Activated B cell treated with CpG ODN at 0.5 μM for 24 hours (primary cell): ENCODE results near the gene CMIP. TPM values are rescaled to one million over a fixed set of nuclear protein-coding genes. Genes with fewer than 3 reads are reported as not detected.

Experiments used
- ATAC-seq: fragments of 200-7000 bp; cut with Tn5 transposase; one replicate; pipeline ENCODE4 v1.10.0; 2021; ENCODE audit warnings: low read depth, mild to moderate bottlenecking, moderate library complexity
- CTCF ChIA-PET: fragments of 350-600 bp; sonication (Branson Sonifier 250); formaldehyde crosslinking; loops from one replicate; lab custom pipeline; 2021; ENCODE audit warnings: antibody characterized with exemption; lab: Charles Lee
- POLR2A ChIA-PET: fragments of 350-600 bp; sonication (Branson Sonifier 250); formaldehyde crosslinking; loops from one replicate; lab custom pipeline; 2021; ENCODE audit warnings: antibody characterized with exemption; lab: Charles Lee
- DNase-seq: peaks from one replicate; pipeline ENCODE4 v3.0.0; 2022
- H3K27ac Mint-ChIP-seq: one replicate; pipeline ENCODE4 v1.8.0; 2020; ENCODE audit warnings: mixed read lengths
- H3K27me3 Mint-ChIP-seq: one replicate; pipeline ENCODE4 v1.8.0; 2021; ENCODE audit warnings: mixed read lengths
- H3K36me3 Mint-ChIP-seq: one replicate; pipeline ENCODE4 v1.8.0; 2021; ENCODE audit warnings: low read depth, mixed read lengths
- H3K4me1 Mint-ChIP-seq: one replicate; pipeline ENCODE4 v1.8.0; 2021; ENCODE audit warnings: mixed read lengths
- H3K4me3 Mint-ChIP-seq: one replicate; pipeline ENCODE4 v1.8.0; 2020; ENCODE audit warnings: mild to moderate bottlenecking, mixed read lengths
- H3K9me3 Mint-ChIP-seq: one replicate; pipeline ENCODE4 v1.8.0; 2020; ENCODE audit warnings: mixed read lengths
- intact Hi-C: fragments of 100-400 bp; cut with micrococcal nuclease; formaldehyde crosslinking; loops from one replicate; pipeline ENCODE4 v1.15.1; 2024
- total RNA-seq: library from RNA; stranded (reverse); gene quantifications from 2 replicates; pipeline ENCODE4 v1.2.3, GENCODE V29; 2022
- TF ChIP-seq, protein P1 (sequence below): fragments of 200-600 bp; IDR thresholded peaks from one replicate; pipeline ENCODE4 v1.8.0; 2022; ENCODE audit warnings: antibody characterized with exemption, mild to moderate bottlenecking

The CMIP gene
- total RNA-seq, 1 donor from 2014 or later: 76.3 TPM

DNA sequence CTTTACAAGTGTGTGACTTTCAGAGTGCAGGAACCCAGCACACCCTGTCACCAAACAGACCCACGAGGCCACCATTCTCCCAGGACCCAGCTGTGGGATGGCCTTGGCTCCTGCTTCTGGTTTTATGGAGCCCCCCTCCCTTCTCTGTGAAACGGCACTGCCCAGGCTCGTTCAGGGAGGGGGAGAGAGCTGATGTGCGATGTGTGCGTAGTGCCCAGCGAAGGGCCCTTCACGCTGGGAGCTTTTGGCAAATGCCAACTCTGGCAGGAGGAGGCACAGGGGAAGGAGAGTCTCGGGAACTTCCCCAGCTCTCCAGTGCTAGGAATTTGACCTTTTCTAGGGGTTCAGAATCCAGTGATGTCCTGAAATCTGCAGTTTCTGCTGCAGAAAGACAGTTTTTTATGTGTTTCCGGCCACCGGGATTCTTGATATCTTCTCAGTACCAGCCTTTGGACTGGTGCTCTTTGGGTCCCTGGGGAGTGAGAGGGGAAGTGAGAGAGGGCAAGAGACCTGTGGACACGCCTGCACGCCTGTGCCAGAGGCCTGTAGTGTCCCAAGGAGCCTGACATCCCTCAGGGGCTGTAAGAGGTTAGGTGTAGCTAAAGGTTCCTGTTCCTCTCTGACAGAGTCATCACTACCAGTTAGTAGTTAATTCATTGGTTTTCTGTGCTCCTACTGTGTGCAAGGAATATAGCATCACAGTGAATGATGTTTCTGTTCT, 45.1 kb downstream of the CMIP start:
- CTCF ChIA-PET: interaction anchor here (1.1 kb wide), 1 partner anchor 86 kb away, joined by 3 read pairs; no protein-coding TSS in a partner anchor
- intact Hi-C loops: loop anchor here (1.0 kb wide), 2 partner anchors 8 to 12 kb away; no protein-coding TSS in a partner anchor

DNA sequence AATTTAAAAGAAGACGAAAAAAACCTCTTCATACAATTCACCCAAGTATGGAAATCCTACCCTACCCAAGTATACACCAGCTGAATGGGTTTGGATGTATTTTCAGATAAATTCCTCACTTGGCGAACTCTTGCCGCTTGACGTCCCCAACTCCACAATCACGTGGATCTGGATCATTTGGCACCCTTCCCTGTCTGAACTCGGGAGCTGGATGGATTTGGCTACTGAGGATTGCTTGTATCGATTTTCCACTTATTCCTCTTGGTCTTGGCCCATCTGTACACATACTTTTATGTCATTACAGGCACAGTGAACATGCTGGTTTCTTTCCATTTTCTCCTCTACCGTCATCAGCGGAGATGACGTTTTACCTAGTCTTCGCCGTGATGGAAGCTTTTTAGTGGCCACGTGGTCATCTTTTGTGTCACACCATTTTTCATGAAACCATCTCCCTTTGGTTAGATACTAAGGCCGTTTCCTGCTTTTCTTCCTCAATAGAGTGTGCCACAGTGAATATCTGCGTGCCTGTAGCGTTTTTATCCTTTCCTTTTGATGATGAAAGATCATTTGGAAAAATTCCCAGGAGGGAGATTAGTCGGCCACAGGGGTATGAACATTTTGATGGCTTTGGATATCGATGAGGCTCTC, 47.1 kb downstream of the CMIP start:
- POLR2A ChIA-PET: interaction anchor here (13.5 kb wide), 1 partner anchor 10 kb away, joined by 307 read pairs; no protein-coding TSS in a partner anchor
- Mint-ChIP-seq H3K4me3 (no peak overlapping the region), H3K9me3 (no peaks in the 10 kb centered on the region), H3K4me1 (peaks cover 69% of the 10 kb centered on the region), H3K36me3 (peaks cover 14% of the 10 kb centered on the region), H3K27ac (no peak overlapping the region), H3K27me3 (no peaks in the 10 kb centered on the region)
- CTCF ChIA-PET: no interaction called here
- DNase-seq (no peak), ATAC-seq (no peak)
- TF ChIP-seq, protein P1, sequence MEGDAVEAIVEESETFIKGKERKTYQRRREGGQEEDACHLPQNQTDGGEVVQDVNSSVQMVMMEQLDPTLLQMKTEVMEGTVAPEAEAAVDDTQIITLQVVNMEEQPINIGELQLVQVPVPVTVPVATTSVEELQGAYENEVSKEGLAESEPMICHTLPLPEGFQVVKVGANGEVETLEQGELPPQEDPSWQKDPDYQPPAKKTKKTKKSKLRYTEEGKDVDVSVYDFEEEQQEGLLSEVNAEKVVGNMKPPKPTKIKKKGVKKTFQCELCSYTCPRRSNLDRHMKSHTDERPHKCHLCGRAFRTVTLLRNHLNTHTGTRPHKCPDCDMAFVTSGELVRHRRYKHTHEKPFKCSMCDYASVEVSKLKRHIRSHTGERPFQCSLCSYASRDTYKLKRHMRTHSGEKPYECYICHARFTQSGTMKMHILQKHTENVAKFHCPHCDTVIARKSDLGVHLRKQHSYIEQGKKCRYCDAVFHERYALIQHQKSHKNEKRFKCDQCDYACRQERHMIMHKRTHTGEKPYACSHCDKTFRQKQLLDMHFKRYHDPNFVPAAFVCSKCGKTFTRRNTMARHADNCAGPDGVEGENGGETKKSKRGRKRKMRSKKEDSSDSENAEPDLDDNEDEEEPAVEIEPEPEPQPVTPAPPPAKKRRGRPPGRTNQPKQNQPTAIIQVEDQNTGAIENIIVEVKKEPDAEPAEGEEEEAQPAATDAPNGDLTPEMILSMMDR: no peak
- intact Hi-C loops: no loop called here

More for the DNA sequence above, 45.1 kb downstream of the CMIP start:
- no peaks in the 10 kb centered on the region for H3K9me3 Mint-ChIP-seq
- TF ChIP-seq, protein P1: no peak
- no peaks in the 10 kb centered on the region for H3K27me3 Mint-ChIP-seq
- peak overlapping the region; percentile 53 for H3K27ac Mint-ChIP-seq
- peaks cover 64% of the 10 kb centered on the region for H3K4me1 Mint-ChIP-seq
- H3K36me3 Mint-ChIP-seq: peaks cover 25% of the 10 kb centered on the region
- ATAC-seq (peak; percentile 90), DNase-seq (no peak)
- POLR2A ChIA-PET: interaction anchor here (0.5 to 13.5 kb wide), 8 partner anchors 8 to 39 kb away, joined by 3 to 307 read pairs (median 4); no protein-coding TSS in a partner anchor
- H3K4me3 Mint-ChIP-seq: peak overlapping the region; percentile 41

DNA sequence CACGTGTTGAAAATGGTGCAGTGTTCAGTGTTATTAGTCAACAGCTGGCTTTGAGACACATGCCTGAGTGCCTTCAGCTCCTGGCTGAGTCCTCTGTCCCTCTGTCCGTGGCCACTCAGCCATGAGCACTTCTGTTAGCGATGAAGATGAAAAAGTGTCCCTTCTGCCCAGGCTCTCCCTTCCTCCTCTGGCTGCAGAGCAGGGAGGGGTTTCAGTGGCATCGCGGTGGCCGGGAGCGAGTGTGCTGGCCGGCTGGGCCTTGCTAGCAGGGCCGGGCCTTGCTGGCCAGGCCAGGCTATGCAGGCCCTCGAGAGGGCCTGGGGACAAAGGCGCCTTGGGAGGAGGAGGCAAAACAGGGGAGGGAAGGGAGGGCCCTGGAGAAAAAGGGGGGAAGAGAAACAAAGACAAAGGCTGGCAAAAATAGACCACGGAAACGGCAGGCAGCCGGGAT, 47.7 kb downstream of the CMIP start:
- Mint-ChIP-seq H3K36me3 (peaks cover 14% of the 10 kb centered on the region), H3K4me1 (peaks cover 74% of the 10 kb centered on the region), H3K9me3 (no peaks in the 10 kb centered on the region), H3K4me3 (no peak overlapping the region), H3K27me3 (no peaks in the 10 kb centered on the region), H3K27ac (no peak overlapping the region)
- TF ChIP-seq, protein P1: no peak
- intact Hi-C loops: no loop called here
- ChIA-PET POLR2A (interaction anchor here (13.5 kb wide), 1 partner anchor 11 kb away, joined by 307 read pairs; no protein-coding TSS in a partner anchor), CTCF (interaction anchor here (1.0 kb wide), 1 partner anchor 11 kb away, joined by 3 read pairs; no protein-coding TSS in a partner anchor)
- ATAC-seq (no peak), DNase-seq (no peak)

DNA sequence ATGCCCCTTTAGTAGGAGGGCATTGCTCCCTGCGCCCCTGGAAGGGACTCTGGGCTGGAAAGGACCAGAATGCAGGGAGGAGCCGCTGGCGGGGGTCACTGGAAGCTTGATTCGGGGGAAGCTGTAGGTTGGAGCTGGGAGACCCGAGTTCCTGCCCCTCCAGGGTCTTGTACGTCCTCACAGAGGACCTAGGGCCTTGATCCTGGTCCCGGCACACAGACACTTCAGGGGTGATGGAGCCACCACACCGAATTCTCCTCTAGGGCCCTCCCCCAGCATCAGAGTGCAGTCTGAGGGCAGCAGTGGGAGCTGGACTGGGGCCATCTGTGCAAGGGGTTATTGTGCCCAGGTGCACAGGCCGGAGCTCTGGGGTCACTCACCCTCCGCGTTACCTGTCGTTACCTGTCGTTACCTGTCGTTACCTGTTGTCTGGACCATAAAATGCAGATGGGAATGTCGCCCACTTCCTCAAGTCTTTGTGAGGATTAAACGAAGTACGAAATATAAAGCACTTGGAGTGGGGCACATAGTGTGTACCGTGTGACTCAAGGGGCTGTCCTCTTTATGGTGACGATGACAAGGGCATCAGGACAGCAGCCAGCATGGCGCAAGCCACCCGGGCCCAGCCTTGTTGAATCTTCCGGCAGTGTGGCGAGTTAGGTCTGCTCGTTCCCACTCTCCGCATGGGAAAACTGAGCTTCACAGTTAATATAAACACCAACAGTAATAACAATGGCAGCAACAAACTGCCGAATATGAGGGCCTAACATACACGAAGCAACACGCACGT, 48.6 kb downstream of the CMIP start:
- ChIA-PET POLR2A (interaction anchor here (13.5 kb wide), 1 partner anchor 12 kb away, joined by 307 read pairs; no protein-coding TSS in a partner anchor), CTCF (interaction anchor here (1.0 kb wide), 1 partner anchor 12 kb away, joined by 3 read pairs; no protein-coding TSS in a partner anchor)
- DNase-seq: no peak
- no peak overlapping the region for H3K4me3 Mint-ChIP-seq
- no peaks in the 10 kb centered on the region for H3K27me3 Mint-ChIP-seq
- no peaks in the 10 kb centered on the region for H3K9me3 Mint-ChIP-seq
- H3K36me3 Mint-ChIP-seq: peaks cover 14% of the 10 kb centered on the region
- TF ChIP-seq, protein P1: no peak
- H3K27ac Mint-ChIP-seq: no peak overlapping the region
- intact Hi-C loops: no loop called here
- ATAC-seq: no peak
- H3K4me1 Mint-ChIP-seq: peaks cover 80% of the 10 kb centered on the region
